ENCODE data around the gene TRIM67. TPM values are rescaled to one million over a fixed set of nuclear protein-coding genes. Genes with fewer than 3 reads are reported as not detected.
"Not testable (repeated sequence)": the region's sequence is repeated elsewhere in the genome, so short reads cannot be mapped to it uniquely, and the experiment has no call there.

The TRIM67 gene
- 0.11 TPM for total RNA-seq
- long read RNA-seq: 0 reads

DNA sequence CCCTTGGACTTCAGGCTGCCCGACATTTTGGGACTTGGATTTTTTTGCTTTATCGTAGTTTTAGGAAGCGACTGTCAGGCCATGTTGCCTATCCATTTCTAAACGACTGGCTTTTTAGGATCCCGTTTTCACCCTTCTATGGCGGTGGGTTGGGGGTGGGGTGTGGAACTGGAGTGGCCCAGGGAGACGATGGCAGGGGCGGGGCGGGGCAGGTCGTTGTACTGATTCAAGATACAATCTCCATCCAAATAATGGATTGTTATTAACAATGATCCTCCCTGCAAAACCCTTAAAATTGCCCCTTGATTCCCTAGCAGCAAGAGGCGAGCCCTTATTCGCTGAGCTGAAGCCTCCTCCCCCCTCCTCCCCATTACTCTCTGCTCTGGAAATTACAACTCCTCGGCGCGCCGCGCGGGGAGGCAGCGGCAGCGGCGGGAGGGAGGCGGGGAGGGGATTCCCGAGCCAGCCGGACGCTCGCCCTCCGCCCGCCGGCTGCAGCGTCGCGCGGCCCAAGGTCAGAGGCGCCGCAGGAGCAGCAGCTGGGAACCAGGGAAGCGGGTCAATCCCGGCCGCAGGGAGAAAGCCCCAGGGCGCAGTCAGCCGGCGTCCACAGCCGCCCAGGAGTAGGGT is at the start of gene TRIM67:
TSS of gene TRIM67 (plus strand) at position 392 of the 630 bp plus-strand sequence. CDS start 912 bp downstream, outside the sequence.
- no peak for DNase-seq (ENCODE audit: missing footprints)
- no peak for ATAC-seq

DNA sequence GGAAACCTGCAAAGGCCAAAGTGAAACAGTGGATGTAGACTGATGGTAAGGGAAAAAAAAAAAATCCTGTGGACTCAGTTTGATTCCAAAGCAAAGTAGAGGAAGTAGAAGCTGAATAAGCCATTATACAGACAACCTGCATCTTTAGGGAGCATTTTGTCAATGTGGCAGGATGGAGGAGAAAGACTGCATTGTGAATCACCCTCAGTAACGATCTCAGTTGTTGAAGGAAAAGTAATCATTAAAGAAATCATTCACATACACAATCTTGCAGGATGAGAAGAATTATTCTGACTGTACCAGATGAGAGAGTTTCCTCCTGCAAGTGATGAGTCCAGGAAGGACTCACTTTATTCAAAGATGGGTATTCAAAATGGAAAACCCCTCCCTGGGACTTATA is 45.1 kb upstream of the TRIM67 start:
- intact Hi-C loops (cut with DNase I): no loop called here
- ATAC-seq: no peak

More for the DNA sequence above, at the start of gene TRIM67:
- intact Hi-C loops (cut with DNase I): no loop called here

GRCh38 chr1:231118704-231119453 is 43.0 kb upstream of the TRIM67 start:
- DNase-seq (ENCODE audit: missing footprints) (no peak), ATAC-seq (no peak)
- intact Hi-C loops (cut with DNase I): no loop called here

More for the DNA sequence above, 45.1 kb upstream of the TRIM67 start:
- no peak for DNase-seq (ENCODE audit: missing footprints)

DNA sequence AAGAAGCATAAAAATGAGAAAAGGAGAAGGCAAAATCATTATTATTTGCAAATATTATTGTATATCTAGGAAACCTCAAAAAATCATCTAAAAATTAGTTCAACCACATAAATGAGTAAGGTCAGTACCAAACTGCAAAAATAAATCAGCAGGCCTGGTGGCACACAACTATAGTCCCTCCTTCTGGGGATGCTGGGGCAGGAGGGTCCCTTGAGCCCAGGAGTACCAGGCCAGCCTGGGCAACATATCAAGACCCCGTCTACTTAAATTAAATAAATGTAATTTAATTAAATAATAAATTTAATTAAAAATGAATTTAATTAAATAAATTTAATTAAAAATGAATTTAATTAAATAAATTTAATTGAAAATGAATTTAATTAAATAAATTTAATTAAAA is 40.3 kb upstream of the TRIM67 start:
- intact Hi-C loops (cut with DNase I): no loop called here
- no peak for ATAC-seq
- no peak for DNase-seq (ENCODE audit: missing footprints)

DNA sequence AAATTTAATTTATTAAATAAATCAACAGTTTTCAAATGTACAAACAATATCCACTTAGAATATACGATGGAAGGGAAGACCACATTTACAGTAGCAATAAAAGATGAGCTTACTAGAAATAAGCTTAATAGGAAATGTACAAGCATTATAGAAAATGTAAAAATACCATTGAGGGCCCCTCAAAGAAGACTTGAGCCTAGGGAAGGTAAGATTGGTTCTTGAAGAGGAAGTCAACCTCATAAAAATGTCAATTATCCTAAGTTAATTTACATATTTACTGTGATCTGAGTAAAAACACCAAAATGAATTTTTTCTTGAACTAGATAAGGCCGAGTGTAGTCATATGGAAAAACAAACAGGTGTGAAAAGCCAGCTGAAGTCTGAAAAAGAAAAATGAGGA is 39.7 kb upstream of the TRIM67 start:
- no peak for DNase-seq (ENCODE audit: missing footprints)
- ATAC-seq: no peak
- intact Hi-C loops (cut with DNase I): no loop called here

GRCh38 chr1:231124746-231125145 is 37.1 kb upstream of the TRIM67 start:
- no peak for ATAC-seq
- intact Hi-C loops (cut with DNase I): no loop called here
- DNase-seq (ENCODE audit: missing footprints): no peak

- intact Hi-C loops (cut with DNase I): no loop called here
- ATAC-seq: no peak
These were observed 35.8 kb upstream of the TRIM67 start for GRCh38 chr1:231125972-231126580.

DNA sequence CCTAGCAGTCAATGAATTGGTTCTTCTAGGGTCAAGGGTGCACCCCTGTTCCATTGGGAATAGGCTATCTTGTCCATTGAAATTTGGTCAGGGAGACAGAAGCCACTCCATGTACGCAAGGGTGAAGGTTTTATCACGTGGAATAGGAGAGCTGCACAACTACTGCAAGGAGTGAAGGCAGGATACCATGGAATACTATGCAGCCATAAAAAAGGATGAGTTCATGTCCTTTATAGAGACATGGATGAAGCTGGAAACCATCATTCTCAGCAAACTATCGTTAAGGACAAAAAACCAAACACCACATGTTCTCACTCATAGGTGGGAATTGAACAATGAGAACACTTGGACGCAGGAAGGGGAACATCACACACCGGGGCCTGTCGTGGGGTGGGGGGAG is 34.8 kb upstream of the TRIM67 start:
- ATAC-seq; intact Hi-C loops (cut with DNase I); DNase-seq (ENCODE audit: missing footprints): not testable (repeated sequence)

More at GRCh38 chr1:231125972-231126580, 35.8 kb upstream of the TRIM67 start:
- no peak for DNase-seq (ENCODE audit: missing footprints)

- ATAC-seq; intact Hi-C loops (cut with DNase I); DNase-seq (ENCODE audit: missing footprints): not testable (repeated sequence)
These were observed 33.4 kb upstream of the TRIM67 start for GRCh38 chr1:231128471-231128870.

GRCh38 chr1:231130544-231130943 is 31.3 kb upstream of the TRIM67 start:
- no peak for ATAC-seq
- intact Hi-C loops (cut with DNase I): no loop called here
- no peak for DNase-seq (ENCODE audit: missing footprints)

- intact Hi-C loops (cut with DNase I); DNase-seq (ENCODE audit: missing footprints); ATAC-seq: not testable (repeated sequence)
These were observed 29.3 kb upstream of the TRIM67 start for GRCh38 chr1:231132591-231132990.

DNA sequence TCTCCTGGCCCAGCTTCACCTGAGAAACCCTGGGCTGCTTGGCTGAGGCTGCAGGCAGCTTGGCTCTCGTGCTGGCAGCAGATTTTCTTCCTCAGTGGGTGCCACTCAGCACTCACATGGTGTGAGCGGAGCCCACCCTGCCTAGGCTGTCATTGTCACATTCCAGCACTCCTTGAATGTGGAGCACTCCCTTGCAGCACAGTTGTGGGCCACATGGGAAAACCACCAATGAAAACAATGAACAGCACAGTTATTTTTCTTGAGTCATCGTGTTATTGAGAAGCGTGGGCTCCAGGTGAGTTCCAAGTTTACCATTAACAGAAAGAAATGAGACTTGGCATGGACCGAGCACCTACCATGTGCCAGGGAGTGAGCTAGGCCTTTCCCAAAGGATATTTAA is 27.2 kb upstream of the TRIM67 start:
- intact Hi-C loops (cut with DNase I): no loop called here
- ATAC-seq (no peak), DNase-seq (ENCODE audit: missing footprints) (no peak)

GRCh38 chr1:231138236-231138635 is 23.6 kb upstream of the TRIM67 start:
- ATAC-seq (no peak), DNase-seq (ENCODE audit: missing footprints) (no peak)
- intact Hi-C loops (cut with DNase I): no loop called here

DNA sequence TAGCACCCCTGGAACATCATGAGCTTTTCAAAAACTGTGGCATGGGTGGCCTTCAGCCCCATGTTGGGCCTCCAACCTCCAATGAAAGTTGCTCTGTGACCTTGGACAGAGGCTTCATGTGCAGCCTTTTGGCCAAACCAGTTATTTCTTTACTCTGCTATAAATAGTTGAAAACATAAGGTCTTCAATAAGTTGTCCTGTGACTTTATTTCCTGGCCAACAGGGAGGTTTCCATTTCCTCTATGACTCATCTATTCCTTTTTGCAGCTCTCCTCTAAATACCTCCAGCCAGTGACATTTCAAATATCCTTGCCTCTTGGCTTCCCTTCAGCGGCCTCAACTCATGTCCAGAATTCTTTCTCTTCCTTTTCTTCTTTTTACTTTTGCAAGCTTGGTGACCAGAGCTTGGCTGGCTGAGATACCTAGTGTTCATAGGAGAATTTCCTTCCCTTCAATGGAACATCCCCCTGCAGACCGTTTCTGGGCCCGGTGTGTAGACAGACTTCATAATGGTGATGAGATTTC is 22.7 kb upstream of the TRIM67 start:
- no peak for ATAC-seq
- intact Hi-C loops (cut with DNase I): no loop called here

DNA sequence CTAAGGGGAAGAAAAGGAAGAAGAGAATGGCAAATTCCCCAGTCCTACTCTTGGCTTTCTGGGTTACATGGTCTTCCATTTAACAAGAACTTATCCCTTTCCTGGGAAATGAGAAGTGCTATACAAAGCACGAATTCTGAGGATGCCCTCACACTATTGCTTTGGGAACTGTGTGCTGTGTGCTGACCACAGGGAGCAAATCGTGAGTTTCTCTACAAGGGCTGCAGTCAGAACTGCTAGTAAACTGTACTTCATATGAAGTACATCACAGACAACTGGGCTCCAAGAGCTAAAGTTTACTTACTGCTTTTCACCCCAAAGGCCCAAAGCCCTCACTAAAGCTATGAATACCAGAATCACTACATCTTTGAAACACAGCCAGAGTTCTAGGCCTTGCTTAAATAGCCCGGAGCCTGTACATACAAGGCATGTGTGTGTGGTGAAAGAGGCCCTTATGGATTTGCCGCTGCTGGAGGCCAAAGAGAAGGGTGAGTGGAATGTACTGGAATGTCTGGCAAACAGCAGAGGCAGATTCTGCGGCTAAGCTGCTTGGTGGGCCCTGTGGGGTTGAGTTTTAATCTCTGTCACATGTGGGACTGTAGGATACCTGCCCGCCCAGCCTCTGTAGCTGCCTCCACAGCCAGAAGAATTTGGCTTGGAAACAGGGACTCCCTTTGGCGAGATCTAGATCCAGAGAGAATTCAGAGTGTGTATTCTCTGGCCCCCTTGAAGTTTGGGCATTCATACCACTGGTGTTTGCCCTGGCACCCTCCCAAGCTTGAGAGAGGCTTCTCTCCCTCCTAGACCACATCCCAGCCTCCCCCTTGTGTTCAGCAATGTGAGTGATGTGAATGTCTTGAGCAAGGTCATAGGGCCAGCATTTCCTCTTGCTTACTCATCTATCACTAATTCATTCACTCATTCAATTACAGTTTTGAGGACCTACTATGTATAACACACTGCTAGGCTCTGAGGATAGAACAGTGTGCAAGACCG is 21.9 kb upstream of the TRIM67 start:
- ATAC-seq (no peak), DNase-seq (ENCODE audit: missing footprints) (no peak)
- intact Hi-C loops (cut with DNase I): no loop called here

More for the DNA sequence above, 22.7 kb upstream of the TRIM67 start:
- DNase-seq (ENCODE audit: missing footprints): no peak

GRCh38 chr1:231144416-231145193 is 17.3 kb upstream of the TRIM67 start:
- ATAC-seq: no peak
- DNase-seq (ENCODE audit: missing footprints): no peak
- intact Hi-C loops (cut with DNase I): no loop called here

DNA sequence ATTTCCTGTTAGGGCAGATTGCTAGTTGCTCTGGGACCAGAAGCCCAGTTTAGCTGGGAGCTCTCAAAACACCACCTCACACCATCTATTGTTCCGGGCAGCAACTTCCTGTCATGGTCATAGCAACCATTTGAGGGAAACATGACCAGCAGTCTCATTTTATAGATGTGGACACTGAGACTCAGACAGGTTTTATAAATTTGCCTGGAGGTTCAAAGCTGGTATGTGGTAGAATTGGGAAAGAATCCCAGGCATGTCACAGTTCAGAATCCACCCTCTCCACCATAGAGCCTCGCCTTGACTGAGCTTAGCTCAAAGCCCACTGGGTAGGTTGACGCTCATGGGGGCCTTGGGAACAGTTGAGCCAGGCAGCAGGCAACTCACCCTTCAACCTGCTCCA is 14.0 kb upstream of the TRIM67 start:
- no peak for ATAC-seq
- intact Hi-C loops (cut with DNase I): no loop called here
- no peak for DNase-seq (ENCODE audit: missing footprints)

DNA sequence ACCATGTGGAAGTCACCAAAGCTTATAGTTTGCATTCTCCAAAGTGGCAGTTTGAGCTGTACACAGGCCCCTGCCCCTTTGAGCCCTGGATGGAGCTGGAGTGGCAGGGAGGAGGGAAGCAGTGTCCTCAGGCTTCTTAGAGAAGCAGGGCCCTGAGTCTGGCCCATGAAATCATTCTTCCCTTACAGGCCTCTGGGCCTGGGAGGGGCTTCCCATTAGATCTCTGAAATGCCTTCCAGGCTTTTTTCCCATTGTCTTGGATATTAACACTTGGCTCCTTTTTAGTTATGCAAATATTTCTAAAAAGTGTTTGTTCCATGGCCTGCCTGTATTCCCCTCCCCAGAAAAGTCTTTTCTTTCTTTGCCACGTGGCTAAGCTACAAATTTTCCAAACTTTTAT is 10.0 kb upstream of the TRIM67 start:
- ATAC-seq (no peak), DNase-seq (ENCODE audit: missing footprints) (no peak)
- intact Hi-C loops (cut with DNase I): no loop called here

Data from Right ventricle myocardium inferior (tissue), 1 donor.